GM18507 (cell line): ENCODE measurements around the gene ARHGEF4.

Source experiments
- DNase-seq: peaks from one replicate; pipeline ENCODE4 v3.0.0; 2011; ENCODE audit warnings: low read depth; ENCODE audit not compliant: insufficient read length; ENCODE audit errors: extremely low spot score
- FAIRE-seq: peaks from 2 replicates; lab custom pipeline; 2011; peaks lifted over from hg19 to GRCh38; lab: Jason Lieb, UNC

Gene ARHGEF4, protein sequence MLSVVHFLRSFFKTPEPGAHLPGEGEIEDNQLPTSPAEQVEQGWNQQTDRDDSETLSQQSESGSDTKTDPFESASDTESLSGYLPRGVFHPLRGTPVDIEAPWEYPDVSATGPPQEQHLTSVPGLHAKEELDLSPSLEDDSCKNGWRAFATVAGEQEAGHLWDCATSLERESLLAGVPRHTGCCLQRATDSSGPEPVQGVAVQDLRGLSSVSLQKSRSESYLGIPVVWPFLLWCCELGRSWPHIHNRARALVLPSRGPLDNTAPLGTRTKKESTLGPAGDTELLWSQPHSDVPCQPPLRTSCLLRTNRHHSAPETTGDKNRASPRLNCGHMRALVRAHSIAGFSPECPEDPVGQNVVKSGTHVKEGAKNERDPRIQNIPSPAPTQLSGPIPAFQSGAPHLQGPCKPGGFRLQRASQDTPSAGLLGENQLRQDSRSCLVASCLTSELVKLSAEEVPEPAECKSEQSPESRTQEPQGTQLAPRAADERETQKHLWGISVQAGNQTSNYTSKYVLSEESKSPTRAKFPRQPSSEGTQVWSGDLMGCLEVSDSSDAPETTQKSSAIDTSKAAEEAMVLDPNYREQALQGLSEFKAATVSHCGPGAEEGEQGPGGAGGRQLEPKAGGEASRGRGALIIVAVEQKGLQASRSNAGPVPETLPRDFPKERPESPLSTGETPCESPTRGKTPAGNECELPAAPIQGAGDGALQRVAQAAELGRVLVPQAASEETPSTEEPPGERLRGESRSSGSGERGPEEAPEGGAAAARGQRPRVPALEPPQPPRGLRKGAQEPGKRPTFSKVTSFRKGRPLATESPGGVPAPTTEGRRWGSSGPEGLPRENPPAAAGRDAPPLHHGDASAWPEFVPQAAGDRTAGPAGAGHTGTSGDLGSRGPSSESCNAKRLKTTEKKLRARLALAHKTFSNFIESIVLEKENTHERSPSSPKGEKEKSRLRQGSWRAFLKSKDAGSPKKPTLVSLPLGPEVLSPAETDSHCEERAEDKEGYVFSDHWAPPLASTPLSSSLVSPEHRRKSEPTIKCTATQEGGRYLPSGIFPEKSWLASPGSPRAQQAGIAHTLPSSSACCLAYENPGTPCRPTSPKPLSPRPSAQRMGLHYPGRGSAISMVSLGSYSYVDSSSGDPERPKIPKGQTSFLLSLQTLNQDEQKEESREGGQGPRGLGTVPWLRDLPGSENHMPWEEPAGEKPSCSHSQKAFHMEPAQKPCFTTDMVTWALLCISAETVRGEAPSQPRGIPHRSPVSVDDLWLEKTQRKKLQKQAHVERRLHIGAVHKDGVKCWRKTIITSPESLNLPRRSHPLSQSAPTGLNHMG (N-terminal part only)

GRCh38 chr2:130836501-130837174 lies at the start of gene ARHGEF4:
ARHGEF4 (plus strand) TSS chr2:130836914; CDS start chr2:130836954, 40 bp downstream.
- FAIRE-seq = no peak

DNA sequence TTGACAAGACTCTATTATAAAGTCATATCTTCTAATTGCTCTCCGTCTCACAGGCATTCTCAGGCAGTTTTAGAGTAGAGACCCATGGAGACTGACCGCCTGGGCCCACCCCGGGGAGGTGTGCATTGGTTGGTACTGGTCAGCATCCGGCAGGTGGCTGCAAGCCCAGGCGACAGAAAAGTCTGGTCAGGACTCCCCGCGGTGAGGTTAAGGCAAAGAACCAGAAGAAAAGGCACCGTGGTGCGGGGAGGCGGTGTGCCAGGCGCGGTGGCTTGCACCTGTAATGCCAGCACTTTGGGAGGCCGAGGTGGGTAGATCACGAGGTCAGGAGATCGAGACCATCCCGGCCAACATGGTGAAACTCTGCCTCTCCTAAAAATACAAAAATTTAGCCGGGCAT lies 48.9 kb upstream of the ARHGEF4 start:
- FAIRE-seq (no peak), DNase-seq (no peak)

More at GRCh38 chr2:130836501-130837174, at the start of gene ARHGEF4:
- DNase-seq = no peak

DNA sequence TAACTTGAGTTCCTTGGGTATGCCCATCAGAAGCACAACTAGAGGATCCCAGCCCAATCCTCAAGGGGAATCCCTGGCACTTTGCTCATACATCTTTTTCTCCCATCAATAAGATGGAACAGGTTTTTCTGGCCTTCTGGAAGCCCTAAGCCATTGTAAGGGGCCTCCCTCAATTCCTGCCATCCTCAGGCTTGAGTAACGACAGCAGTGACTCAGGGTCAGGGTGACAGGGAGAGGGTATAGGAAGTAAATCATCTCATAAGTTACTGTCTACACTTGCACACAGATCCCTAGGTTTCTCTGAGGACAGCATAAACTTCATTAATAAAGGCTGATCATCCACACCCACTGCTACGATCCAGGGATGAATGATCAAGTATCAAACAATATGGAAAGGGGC lies 46.4 kb upstream of the ARHGEF4 start:
- DNase-seq (no peak), FAIRE-seq (no peak)

DNA sequence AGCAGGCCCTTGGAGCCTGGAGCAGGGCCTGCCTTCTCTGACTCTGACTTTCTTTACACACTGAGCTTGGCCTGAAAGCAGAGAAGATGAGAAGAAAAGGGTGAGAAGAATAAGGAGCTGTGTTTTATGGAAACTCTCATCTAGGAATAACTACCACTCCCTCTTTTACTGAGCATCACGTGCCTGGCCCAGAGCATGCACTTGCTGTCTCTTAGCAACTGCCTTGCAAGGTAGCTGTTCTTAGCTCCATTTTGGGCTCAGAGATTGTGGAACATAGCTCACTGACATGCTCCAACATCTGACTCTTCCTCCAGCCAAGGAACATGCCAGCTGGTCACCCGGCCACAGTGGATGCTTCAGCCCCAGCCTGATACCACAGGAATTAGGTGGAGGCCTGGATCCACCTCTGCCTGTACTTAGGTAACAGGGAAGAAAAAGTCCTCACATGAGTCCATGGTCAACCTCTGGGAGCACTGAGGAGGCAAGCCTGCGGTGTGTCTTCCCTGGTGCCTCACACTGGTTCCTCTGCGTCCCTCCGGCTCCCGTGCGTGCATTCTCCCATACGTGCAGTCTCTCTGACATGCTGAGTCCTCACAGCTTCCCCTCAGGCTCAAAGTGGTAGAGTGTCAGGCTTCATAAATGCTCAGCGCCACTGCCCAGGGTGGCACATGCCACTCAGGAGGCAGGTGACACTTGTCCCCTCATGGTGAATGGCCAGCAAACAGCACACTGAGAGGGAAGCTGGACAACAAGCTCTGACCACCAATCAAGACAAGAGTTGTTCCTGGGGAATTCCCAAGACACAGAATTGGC lies 45.7 kb upstream of the ARHGEF4 start:
- no peak for FAIRE-seq
- DNase-seq = no peak

DNA sequence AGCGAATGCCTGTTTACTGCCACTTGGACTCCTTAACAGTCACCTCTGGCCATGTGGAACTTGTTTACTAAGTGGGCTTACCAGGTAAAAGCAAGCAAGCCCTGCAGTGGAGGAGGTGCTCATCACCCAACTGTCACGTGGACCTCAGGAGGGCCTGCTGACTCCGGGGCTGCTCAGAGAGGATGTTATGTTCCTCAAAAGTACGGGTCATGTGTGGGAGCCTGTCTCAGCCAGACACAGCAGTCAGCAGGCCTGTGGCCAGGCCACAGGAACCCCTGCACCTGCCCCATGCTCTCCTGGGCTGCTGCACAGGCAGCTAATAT lies 45.1 kb upstream of the ARHGEF4 start:
- FAIRE-seq (no peak), DNase-seq (no peak)

DNA sequence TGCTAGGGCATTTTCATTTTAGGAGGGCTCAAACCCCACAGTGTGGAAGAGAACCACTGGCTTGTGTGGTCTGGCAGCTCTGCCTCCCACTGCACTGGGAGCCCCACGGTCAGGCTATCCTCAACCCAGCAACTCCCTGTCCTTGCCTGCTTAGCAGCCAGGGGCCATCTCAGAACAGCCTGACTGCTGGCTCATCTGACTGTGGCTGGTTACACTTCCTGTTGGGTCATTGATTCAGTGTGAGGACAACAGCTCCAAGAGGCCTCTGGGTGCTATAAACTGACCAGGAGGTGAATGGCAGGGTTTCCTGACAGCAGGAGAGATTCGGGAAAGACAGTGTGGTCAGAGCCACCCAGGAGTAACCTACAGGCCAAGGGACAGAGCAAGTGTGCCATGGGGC lies 41.3 kb upstream of the ARHGEF4 start:
- FAIRE-seq = no peak
- DNase-seq = no peak

DNA sequence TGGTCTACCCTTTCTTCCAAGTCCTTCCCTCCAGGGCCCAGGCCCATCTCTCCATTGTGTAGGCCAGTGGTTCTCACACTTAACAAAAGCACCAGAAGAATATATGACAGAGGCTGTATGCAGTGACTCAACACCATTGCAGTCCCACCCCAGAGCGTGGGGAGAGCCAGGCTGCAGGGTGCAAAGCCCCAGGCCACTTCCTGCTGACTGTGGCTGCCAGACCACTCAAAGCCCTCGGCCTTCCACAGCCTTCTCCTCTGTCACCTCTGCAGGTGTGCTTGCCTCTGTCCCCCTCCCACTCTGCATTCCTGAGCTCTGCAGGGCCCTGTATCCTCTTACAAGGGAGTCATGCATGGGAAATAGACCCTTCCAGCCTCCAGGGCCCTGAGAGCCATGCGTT lies 40.4 kb upstream of the ARHGEF4 start:
- no peak for FAIRE-seq
- no peak for DNase-seq

DNA sequence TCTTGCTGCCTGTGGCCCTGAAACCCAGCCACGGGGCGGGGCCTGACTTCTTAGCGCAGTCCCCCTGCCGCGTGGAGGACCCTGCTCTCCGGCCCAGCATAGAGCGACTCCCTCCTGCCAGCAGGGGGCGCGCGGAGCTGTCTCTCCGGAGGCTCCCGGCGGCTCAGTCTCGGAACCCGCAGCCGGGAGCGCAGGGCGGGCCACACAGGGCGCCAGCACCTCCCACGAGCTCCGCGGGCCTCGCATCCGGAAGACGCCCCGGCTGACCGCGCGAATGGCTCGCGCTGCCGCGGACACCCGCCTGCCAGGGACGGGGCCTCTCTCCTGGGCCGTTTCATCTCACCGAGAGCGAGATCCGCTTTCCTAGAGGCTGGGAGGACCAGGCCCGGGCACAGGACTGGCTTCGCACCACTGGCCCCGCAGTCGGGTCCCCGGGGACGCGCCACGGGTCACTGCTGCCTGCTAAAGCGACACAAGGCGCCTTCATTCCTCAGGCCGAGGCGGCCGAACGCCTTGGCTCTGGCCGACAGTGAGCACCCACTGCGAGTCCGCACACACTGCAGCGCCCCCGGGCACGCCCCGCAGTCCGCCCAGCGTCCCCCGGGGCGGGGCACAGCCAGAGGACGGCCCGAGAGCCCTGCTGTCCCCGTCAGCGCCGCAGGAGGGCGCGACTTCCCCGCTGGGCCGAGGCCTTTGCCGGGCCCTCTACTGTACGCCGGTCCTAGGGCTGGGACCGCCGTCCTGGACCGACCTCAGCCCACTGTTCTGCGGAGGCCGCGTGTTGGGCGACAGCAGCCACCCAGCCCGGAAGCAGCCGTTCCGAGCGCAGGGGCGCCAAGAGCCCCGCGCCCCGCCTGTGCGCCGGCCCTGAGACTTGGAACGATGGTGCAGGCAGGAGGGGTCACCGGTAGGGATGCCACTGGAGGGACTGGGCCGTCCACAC lies 39.0 kb upstream of the ARHGEF4 start:
- DNase-seq (peak; percentile 78), FAIRE-seq (peak; percentile 81)

- FAIRE-seq = no peak
- DNase-seq = no peak
Measured at GRCh38 chr2:130798472-130799218, 38.1 kb upstream of the ARHGEF4 start.

- FAIRE-seq (no peak), DNase-seq (no peak)
Measured at GRCh38 chr2:130799295-130799694, 37.4 kb upstream of the ARHGEF4 start.

GRCh38 chr2:130805613-130806012 lies 31.1 kb upstream of the ARHGEF4 start:
- FAIRE-seq (no peak), DNase-seq (no peak)

- DNase-seq (no peak), FAIRE-seq (no peak)
Measured at GRCh38 chr2:130806370-130806769, 30.3 kb upstream of the ARHGEF4 start.

DNA sequence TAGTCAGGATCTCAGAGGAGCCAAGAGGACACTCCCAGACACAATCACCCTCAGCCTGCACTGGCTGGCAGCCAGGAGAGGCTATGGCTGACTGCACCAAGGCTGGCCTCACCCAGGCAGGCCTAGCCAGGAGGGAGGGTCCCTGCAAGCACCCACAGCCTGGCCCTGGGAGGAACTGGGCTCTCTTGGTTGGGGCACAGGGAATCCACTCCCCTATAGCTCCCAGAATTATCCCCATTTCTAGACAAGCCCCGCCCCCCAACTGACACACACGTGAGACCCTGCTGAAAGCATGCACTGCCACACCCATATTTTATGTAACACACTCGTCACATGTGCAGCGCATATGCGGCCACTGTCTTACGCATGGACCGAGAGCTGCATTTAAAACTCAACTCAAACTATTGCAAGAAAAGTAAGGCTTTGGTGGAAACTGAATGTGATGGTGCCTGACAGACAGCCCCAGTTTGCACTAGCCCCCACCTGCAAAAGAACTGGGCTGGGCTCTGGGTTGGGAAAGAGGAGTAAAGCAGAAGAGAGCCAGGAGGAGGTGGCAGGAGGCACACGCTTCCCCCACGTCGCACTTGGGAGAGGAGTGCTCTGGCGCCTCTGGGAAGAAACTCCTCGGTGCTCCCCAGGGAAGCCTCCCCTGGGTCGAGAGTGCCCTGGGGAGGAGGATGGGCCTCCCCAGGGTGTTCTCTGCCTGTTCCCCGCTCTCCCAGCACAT lies 28.9 kb upstream of the ARHGEF4 start:
- FAIRE-seq (no peak), DNase-seq (no peak)

GRCh38 chr2:130808482-130809268 lies 28.0 kb upstream of the ARHGEF4 start:
- DNase-seq (no peak), FAIRE-seq (no peak)

DNA sequence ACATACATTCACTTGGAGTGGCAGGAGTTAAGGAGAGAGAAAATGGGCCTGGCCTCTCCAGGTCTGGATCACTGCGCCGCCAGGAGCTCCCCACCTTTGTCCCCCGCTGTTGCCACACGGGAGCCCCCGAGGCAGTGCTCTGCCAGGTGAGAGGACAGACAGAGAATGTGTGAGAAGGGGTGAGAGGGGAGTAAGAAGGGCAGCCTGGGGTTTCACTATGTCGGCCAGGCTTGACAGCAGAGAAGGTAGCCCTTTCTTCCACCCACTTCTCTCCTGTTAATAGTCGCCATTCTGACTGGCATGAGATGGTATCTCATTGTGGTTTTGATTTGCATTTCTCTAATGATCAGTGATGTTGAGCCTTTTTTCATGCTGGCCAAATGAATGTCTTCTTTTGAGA lies 26.2 kb upstream of the ARHGEF4 start:
- FAIRE-seq = no peak
- no peak for DNase-seq

DNA sequence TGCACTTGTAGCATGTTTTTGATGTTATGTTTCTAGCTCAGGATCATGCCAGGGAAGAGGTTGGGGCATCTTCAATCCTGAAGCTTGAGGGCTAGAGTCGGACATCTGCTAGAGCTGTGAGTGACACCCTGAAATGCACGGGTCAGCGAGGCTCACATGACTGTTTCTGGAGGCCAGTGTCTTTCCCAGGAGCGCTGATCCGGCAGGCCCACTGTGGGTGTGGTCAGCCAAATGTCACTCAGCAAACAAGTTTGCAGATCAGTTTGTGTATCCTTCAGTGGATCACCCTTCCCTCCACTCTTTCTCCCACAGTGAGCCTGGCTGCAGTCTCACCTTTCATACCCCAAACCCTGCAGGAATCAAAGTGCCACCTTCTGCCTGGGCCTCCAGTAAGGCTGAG lies 23.0 kb upstream of the ARHGEF4 start:
- FAIRE-seq (no peak), DNase-seq (no peak)
